GM12878 (cell line): ENCODE data around the gene SLC35F3.

Source experiments
- CTCF ChIP-seq, 3 experiments: IDR thresholded peaks in 2 of 3; conservative IDR thresholded peaks in 1 of 3; 2 replicates each; pipeline ENCODE4 v1.5.1; 2011; ENCODE audit warnings: low read depth in 3 of 3, low read length in 3 of 3, mild to moderate bottlenecking in 3 of 3, control low read depth in 2 of 3, moderate library complexity in 2 of 3, inconsistent platforms in 1 of 3, mixed read lengths in 1 of 3; ENCODE audit not compliant: control insufficient read depth in 2 of 3, insufficient read depth in 1 of 3; ENCODE audit errors: extremely low read depth in 1 of 3
- EP300 ChIP-seq, 2 experiments: fragments of 150-350 bp in 1 of 2; IDR thresholded peaks; 2 replicates each; pipeline ENCODE4 v1.6.1; 2011 to 2012; ENCODE audit warnings: low read depth in 2 of 2, low read length in 2 of 2, borderline replicate concordance in 1 of 2, improper control_type of control experiment in 1 of 2, inconsistent platforms in 1 of 2; ENCODE audit not compliant: control insufficient read depth in 1 of 2
- EZH2 ChIP-seq: IDR thresholded peaks from 2 replicates; pipeline ENCODE4 v1.6.1; 2012; ENCODE audit warnings: low read depth, mild to moderate bottlenecking, control low read depth, inconsistent platforms, low read length, borderline replicate concordance; ENCODE audit not compliant: control insufficient read depth
- FOXM1 ChIP-seq: IDR thresholded peaks from 2 replicates; pipeline ENCODE4 v1.6.1; 2012; ENCODE audit warnings: low read depth, mild to moderate bottlenecking, inconsistent platforms, low read length, moderate library complexity
- MLLT1 ChIP-seq: fragments of 450-650 bp; IDR thresholded peaks from 2 replicates; pipeline ENCODE4 v1.6.1; 2016; ENCODE audit warnings: mild to moderate bottlenecking
- MTA2 ChIP-seq: fragments of 450-650 bp; IDR thresholded peaks from 2 replicates; pipeline ENCODE4 v1.6.1; 2016; ENCODE audit warnings: low read depth, mild to moderate bottlenecking, moderate library complexity
- NR2C2 ChIP-seq: IDR thresholded peaks from 2 replicates; pipeline ENCODE4 v1.6.1; 2011; ENCODE audit warnings: borderline replicate concordance, low read depth; ENCODE audit not compliant: control insufficient read depth, insufficient read length
- PAX5 ChIP-seq: IDR thresholded peaks from 2 replicates; pipeline ENCODE4 v1.6.1; 2011; ENCODE audit warnings: low read depth, low read length, borderline replicate concordance
- RBBP5 ChIP-seq: fragments of 200-600 bp; sonication (generic); conservative IDR thresholded peaks from 2 replicates; pipeline ENCODE4 v1.6.1; 2016
- SIN3A ChIP-seq: IDR thresholded peaks from 2 replicates; pipeline ENCODE4 v1.6.1; 2012; ENCODE audit warnings: low read depth, low read length, improper control_type of control experiment
- SIX5 ChIP-seq: IDR thresholded peaks from 2 replicates; pipeline ENCODE4 v1.6.1; 2011; ENCODE audit warnings: mild to moderate bottlenecking, low read depth, low read length, moderate library complexity; ENCODE audit not compliant: severe bottlenecking
- ZBTB40 ChIP-seq: fragments of 450-650 bp; IDR thresholded peaks from 2 replicates; pipeline ENCODE4 v1.6.1; 2016; ENCODE audit warnings: mild to moderate bottlenecking, moderate library complexity, borderline replicate concordance

GRCh38 chr1:234173968-234174367 is 269.5 kb downstream of the SLC35F3 start:
- TF ChIP-seq FOXM1 (no peak), CTCF (IDR thresholded peaks at IDR 0.05 in 2 of 3, conservative IDR thresholded peaks at IDR 0.05 in 1 of 3; ENCODE audit: control insufficient read depth in 2 of 3, extremely low read depth in 1 of 3, insufficient read depth in 1 of 3, low read depth in 3 of 3, low read length in 3 of 3) (no peak), PAX5 (no peak), MLLT1 (no peak), EP300 (IDR thresholded peaks at IDR 0.05; ENCODE audit: borderline replicate concordance in 1 of 2, control insufficient read depth in 1 of 2, low read depth in 2 of 2, low read length in 2 of 2) (no peak), SIN3A (no peak), NR2C2 (no peak), SIX5 (no peak), ZBTB40 (no peak), EZH2 (no peak), MTA2 (no peak), RBBP5 (no peak)
